PC-9 (cell line): ENCODE measurements around the gene DCDC2B. TPM values are rescaled to one million over a fixed set of nuclear protein-coding genes. Genes with fewer than 3 reads are reported as not detected.

Source experiments
- BruUV-seq: library from RNA; stranded (reverse); fragments of 400-500 nt; replicated peaks from 2 replicates; lab custom pipeline; 2021; lab: Mats Ljungman, UMichigan
- CTCF ChIA-PET: fragments of 300-600 bp; sonication (Branson Sonifier 250); formaldehyde crosslinking; loops from one replicate; lab custom pipeline; 2022; ENCODE audit warnings: antibody characterized with exemption; lab: Charles Lee
- POLR2A ChIA-PET: fragments of 300-600 bp; sonication (Branson Sonifier 250); formaldehyde crosslinking; loops from one replicate; lab custom pipeline; 2022; ENCODE audit warnings: antibody characterized with exemption; ENCODE audit not compliant: unreplicated experiment; lab: Charles Lee
- DNase-seq, 2 experiments: peaks; one replicate each; pipeline versions ENCODE4 v3.0.0 to v3.0.0-alpha.2; 2015 to 2022; ENCODE audit warnings: mixed read lengths in 1 of 2
- H2AFZ ChIP-seq: fragments of 200-600 bp; sonication (generic); 2 replicates; pipeline ENCODE4 v1.8.1; 2017; ENCODE audit warnings: antibody characterized with exemption
- H3F3A ChIP-seq: fragments of 200-600 bp; sonication (generic); 2 replicates; pipeline ENCODE4 v1.8.1; 2017; ENCODE audit warnings: antibody characterized with exemption, mild to moderate bottlenecking, low read depth; ENCODE audit not compliant: insufficient read depth
- H3K27ac ChIP-seq: fragments of 200-600 bp; sonication (generic); 2 replicates; pipeline ENCODE4 v1.6.1; 2016; ENCODE audit warnings: mixed run types
- H3K27me3 ChIP-seq: fragments of 200-600 bp; sonication (generic); 2 replicates; pipeline ENCODE4 v1.6.1; 2016; ENCODE audit warnings: low read depth, mixed run types; ENCODE audit not compliant: insufficient read depth
- H3K36me3 ChIP-seq: fragments of 200-600 bp; sonication (generic); 2 replicates; pipeline ENCODE4 v1.6.1; 2016; ENCODE audit warnings: low read depth, mixed run types
- H3K4me1 ChIP-seq: fragments of 200-600 bp; sonication (generic); replicated peaks from 2 replicates; pipeline ENCODE4 v1.6.1; 2016; ENCODE audit warnings: mixed run types; ENCODE audit not compliant: insufficient read depth
- H3K4me2 ChIP-seq: fragments of 200-600 bp; sonication (generic); 2 replicates; pipeline ENCODE4 v1.6.1; 2017; ENCODE audit warnings: mixed run types
- H3K4me3 ChIP-seq: fragments of 200-600 bp; sonication (generic); 2 replicates; pipeline ENCODE4 v1.6.1; 2016; ENCODE audit warnings: mixed run types
- H3K79me2 ChIP-seq: fragments of 200-600 bp; sonication (generic); 2 replicates; pipeline ENCODE4 v1.6.1; 2017; ENCODE audit warnings: low read depth, mixed run types
- H3K9me2 ChIP-seq: fragments of 200-600 bp; sonication (generic); 2 replicates; pipeline ENCODE4 v1.8.1; 2017; ENCODE audit warnings: mild to moderate bottlenecking; ENCODE audit not compliant: insufficient read depth
- H3K9me3 ChIP-seq: fragments of 200-600 bp; sonication (generic); 2 replicates; pipeline ENCODE4 v1.8.1; 2016; ENCODE audit warnings: low read depth; ENCODE audit not compliant: insufficient read depth
- H4K20me1 ChIP-seq: fragments of 200-600 bp; sonication (generic); 2 replicates; pipeline ENCODE4 v1.8.1; 2017; ENCODE audit not compliant: insufficient read depth
- CTCF ChIP-seq: fragments of 200-600 bp; sonication (generic); conservative IDR thresholded peaks from 2 replicates; pipeline ENCODE4 v1.6.1; 2017; ENCODE audit warnings: mixed run types, antibody characterized with exemption, mild to moderate bottlenecking, moderate library complexity
- EZH2 ChIP-seq: fragments of 200-600 bp; sonication (generic); IDR thresholded peaks from 2 replicates; pipeline ENCODE4 v1.8.0; 2017; ENCODE audit warnings: antibody characterized with exemption, low read depth
- intact Hi-C: fragments of 100-400 bp; cut with micrococcal nuclease; formaldehyde crosslinking; loops from one replicate; pipeline ENCODE4 v1.10.0; 2022; ENCODE audit not compliant: unreplicated experiment
- total RNA-seq: library from RNA; stranded (reverse); gene quantifications from 2 replicates; pipeline ENCODE4 v1.2.3, GENCODE V29; 2021

DCDC2B gene
- total RNA-seq, 1 experiment from 2014 or later = not detected

GRCh38 chr1:32197074-32197473 lies 11.8 kb upstream of the DCDC2B start:
- Histone ChIP-seq H3K4me2 (no peak overlapping the region), H2AFZ (no peak overlapping the region), H3K79me2 (no peaks in the 10 kb centered on the region), H4K20me1 (peaks cover 2% of the 10 kb centered on the region), H3K4me1 (no peaks in the 10 kb centered on the region), H3K9me2 (no peaks in the 10 kb centered on the region), H3K36me3 (peaks cover 23% of the 10 kb centered on the region), H3K27me3 (no peaks in the 10 kb centered on the region), H3K4me3 (no peak overlapping the region), H3K27ac (no peak overlapping the region), H3F3A (peaks cover 47% of the 10 kb centered on the region; the same call in 1 of the 2 replicates), H3K9me3 (no peaks in the 10 kb centered on the region)
- DNase-seq = no peak
- POLR2A ChIA-PET = interaction anchor here (0.5 to 0.9 kb wide), 2 partner anchors 46 to 590 kb away, joined by 4 to 12 read pairs; no protein-coding TSS in a partner anchor
- intact Hi-C loops = no loop called here
- TF ChIP-seq EZH2 (no peak), CTCF (no peak)
- CTCF ChIA-PET = no interaction called here
- no TSS peak for BruUV-seq

- Histone ChIP-seq H3K36me3 (peaks cover 15% of the 10 kb centered on the region), H3K27ac (no peak overlapping the region), H3K79me2 (no peaks in the 10 kb centered on the region), H3K4me2 (no peak overlapping the region), H3K4me3 (no peak overlapping the region), H3K9me2 (no peaks in the 10 kb centered on the region), H2AFZ (no peak overlapping the region), H4K20me1 (peaks cover 2% of the 10 kb centered on the region), H3K9me3 (no peaks in the 10 kb centered on the region), H3K4me1 (no peaks in the 10 kb centered on the region), H3K27me3 (no peaks in the 10 kb centered on the region), H3F3A (peaks cover 50% of the 10 kb centered on the region)
- CTCF ChIA-PET = no interaction called here
- DNase-seq = no peak
- POLR2A ChIA-PET = interaction anchor here (0.5 to 0.9 kb wide), 2 partner anchors 46 to 167 kb away, joined by 4 to 5 read pairs; no protein-coding TSS in a partner anchor
- intact Hi-C loops = no loop called here
- BruUV-seq = no TSS peak
- TF ChIP-seq CTCF = no peak
- TF ChIP-seq EZH2 = no peak
These were observed 11.1 kb upstream of the DCDC2B start for GRCh38 chr1:32197837-32198236.

- Histone ChIP-seq H3K4me2 (no peak overlapping the region), H3K36me3 (peaks cover 11% of the 10 kb centered on the region; the same call in 1 of the 2 replicates), H3K4me3 (no peak overlapping the region), H3F3A (peaks cover 50% of the 10 kb centered on the region), H3K9me3 (no peaks in the 10 kb centered on the region), H3K27me3 (no peaks in the 10 kb centered on the region), H3K79me2 (no peaks in the 10 kb centered on the region), H3K4me1 (no peaks in the 10 kb centered on the region), H2AFZ (no peak overlapping the region), H3K27ac (no peak overlapping the region), H3K9me2 (no peaks in the 10 kb centered on the region), H4K20me1 (peaks cover 2% of the 10 kb centered on the region)
- intact Hi-C loops = no loop called here
- DNase-seq = no peak
- CTCF ChIA-PET = no interaction called here
- POLR2A ChIA-PET = no interaction called here
- no peak for TF ChIP-seq CTCF
- no peak for TF ChIP-seq EZH2
- BruUV-seq = no TSS peak
These were observed 10.4 kb upstream of the DCDC2B start for GRCh38 chr1:32198237-32199042.
